Astrocyte (in vitro differentiated cells and primary cell): ENCODE measurements around the gene PCK1.

Experiments used
- EZH2 ChIP-seq: IDR thresholded peaks from 2 replicates; pipeline ENCODE4 v1.6.1; 2012; ENCODE audit warnings: mild to moderate bottlenecking, low read length, inconsistent platforms; ENCODE audit not compliant: insufficient read depth
- TF ChIP-seq, protein P1 (sequence below): IDR thresholded peaks from 2 replicates; pipeline ENCODE4 v1.5.1; 2011; ENCODE audit warnings: low read depth, mild to moderate bottlenecking, inconsistent platforms, low read length, moderate library complexity; ENCODE audit not compliant: insufficient read depth

DNA sequence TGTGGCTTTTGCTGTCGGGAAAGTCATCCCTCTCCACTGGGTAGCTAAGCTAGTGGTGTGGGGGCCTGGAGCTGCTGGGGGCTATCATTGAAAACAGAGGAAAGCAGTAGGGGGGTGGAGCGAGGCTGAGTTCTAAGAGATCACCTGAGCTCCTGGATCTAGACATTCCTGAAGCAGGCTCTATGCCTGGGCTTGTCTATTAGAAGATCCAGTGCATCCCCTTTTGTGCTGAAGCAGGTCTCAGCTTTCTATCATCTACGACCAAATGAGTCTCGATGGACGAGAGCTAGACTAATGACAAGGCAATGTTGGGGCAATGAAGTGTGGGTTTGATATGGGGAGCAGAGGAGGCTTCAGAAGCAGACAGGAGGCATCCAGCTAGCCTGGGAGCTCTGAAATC is 40.8 kb downstream of the PCK1 start:
- TF ChIP-seq, protein P1, sequence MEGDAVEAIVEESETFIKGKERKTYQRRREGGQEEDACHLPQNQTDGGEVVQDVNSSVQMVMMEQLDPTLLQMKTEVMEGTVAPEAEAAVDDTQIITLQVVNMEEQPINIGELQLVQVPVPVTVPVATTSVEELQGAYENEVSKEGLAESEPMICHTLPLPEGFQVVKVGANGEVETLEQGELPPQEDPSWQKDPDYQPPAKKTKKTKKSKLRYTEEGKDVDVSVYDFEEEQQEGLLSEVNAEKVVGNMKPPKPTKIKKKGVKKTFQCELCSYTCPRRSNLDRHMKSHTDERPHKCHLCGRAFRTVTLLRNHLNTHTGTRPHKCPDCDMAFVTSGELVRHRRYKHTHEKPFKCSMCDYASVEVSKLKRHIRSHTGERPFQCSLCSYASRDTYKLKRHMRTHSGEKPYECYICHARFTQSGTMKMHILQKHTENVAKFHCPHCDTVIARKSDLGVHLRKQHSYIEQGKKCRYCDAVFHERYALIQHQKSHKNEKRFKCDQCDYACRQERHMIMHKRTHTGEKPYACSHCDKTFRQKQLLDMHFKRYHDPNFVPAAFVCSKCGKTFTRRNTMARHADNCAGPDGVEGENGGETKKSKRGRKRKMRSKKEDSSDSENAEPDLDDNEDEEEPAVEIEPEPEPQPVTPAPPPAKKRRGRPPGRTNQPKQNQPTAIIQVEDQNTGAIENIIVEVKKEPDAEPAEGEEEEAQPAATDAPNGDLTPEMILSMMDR = no peak
- TF ChIP-seq EZH2 = no peak
